ENCODE data around the gene MED12L.

The MED12L gene

GRCh38 chr3:151093905-151094304, 8.4 kb downstream of the MED12L start:
- no peak for TF ChIP-seq CTCF (IDR thresholded peaks at IDR 0.05)

GRCh38 chr3:151096716-151097115, 11.3 kb downstream of the MED12L start:
- TF ChIP-seq CTCF (IDR thresholded peaks at IDR 0.05) = no peak

GRCh38 chr3:151100076-151100475, 14.6 kb downstream of the MED12L start:
- TF ChIP-seq CTCF (IDR thresholded peaks at IDR 0.05) = no peak

GRCh38 chr3:151101270-151101969, 16.0 kb downstream of the MED12L start:
- no peak for TF ChIP-seq CTCF (IDR thresholded peaks at IDR 0.05)

GRCh38 chr3:151106311-151106710, 20.8 kb downstream of the MED12L start:
- TF ChIP-seq CTCF (IDR thresholded peaks at IDR 0.05) = no peak

GRCh38 chr3:151107177-151107576, 21.7 kb downstream of the MED12L start:
- TF ChIP-seq CTCF (IDR thresholded peaks at IDR 0.05) = no peak

- TF ChIP-seq CTCF (IDR thresholded peaks at IDR 0.05) = no peak
Measured at GRCh38 chr3:151107701-151108100, 22.2 kb downstream of the MED12L start.
